HG03565 (cell line): Measurements from ENCODE around the gene KRTAP6-3.

Experiments
- ATAC-seq: cut with Tn5 transposase; IDR thresholded peaks from one replicate; pipeline ENCODE4 v1.9.1; 2021; ENCODE audit warnings: mild to moderate bottlenecking, moderate library complexity; ENCODE audit not compliant: unreplicated experiment

The KRTAP6-3 gene

GRCh38 chr21:30623362-30623761 is 31.1 kb downstream of the KRTAP6-3 start:
- ATAC-seq: no peak

- ATAC-seq: no peak
These were observed 33.4 kb downstream of the KRTAP6-3 start for GRCh38 chr21:30625449-30626165.

GRCh38 chr21:30628109-30628508 is 35.9 kb downstream of the KRTAP6-3 start:
- ATAC-seq: no peak

GRCh38 chr21:30629200-30629599 is 37.0 kb downstream of the KRTAP6-3 start:
- ATAC-seq: no peak

DNA sequence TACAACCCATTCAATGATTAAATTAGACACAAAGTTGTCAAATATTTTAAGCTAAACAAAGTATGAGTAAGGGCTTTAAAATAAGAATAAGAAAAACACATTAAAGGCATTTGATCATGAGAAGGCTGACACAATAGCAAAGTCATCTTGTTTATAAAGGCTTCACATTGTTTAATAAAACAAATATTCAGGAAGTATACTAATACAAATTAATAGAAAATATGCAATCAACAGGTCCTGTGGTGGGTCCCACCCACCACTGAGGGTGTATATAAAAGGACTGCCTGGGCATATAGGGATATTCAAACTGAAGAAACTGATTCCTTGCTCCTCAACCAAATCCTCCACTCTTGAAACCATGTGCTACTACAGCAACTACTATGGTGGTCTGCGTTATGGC is 42.7 kb downstream of the KRTAP6-3 start, which contains the start of gene KRTAP20-2:
Gene KRTAP20-2 (plus strand): TSS at position 301 of the 400 bp plus-strand sequence. CDS start 58 bp downstream, at position 359.
- ATAC-seq: no peak

GRCh38 chr21:30638686-30639085 is 46.4 kb downstream of the KRTAP6-3 start:
- ATAC-seq: no peak

- ATAC-seq: no peak
These were observed 50.3 kb downstream of the KRTAP6-3 start, which contains the start of gene KRTAP20-3 for GRCh38 chr21:30642564-30642963. Gene KRTAP20-3 (plus strand): TSS chr21:30642864.
